HG03064 (cell line): ENCODE data around the gene SPG7.

Source experiments
- ATAC-seq: cut with Tn5 transposase; IDR thresholded peaks from one replicate; pipeline ENCODE4 v1.9.1; 2021; ENCODE audit warnings: low read depth; ENCODE audit not compliant: unreplicated experiment

The SPG7 gene

GRCh38 chr16:89510526-89510925 lies 2.3 kb downstream of the SPG7 start:
- ATAC-seq: no peak

GRCh38 chr16:89511374-89511773 lies 3.2 kb downstream of the SPG7 start:
- no peak for ATAC-seq

- ATAC-seq: no peak
Observed at GRCh38 chr16:89512453-89512852, 4.2 kb downstream of the SPG7 start.

GRCh38 chr16:89517128-89517527 lies 8.9 kb downstream of the SPG7 start:
- no peak for ATAC-seq

GRCh38 chr16:89519881-89520280 lies 11.7 kb downstream of the SPG7 start:
- ATAC-seq: no peak

DNA sequence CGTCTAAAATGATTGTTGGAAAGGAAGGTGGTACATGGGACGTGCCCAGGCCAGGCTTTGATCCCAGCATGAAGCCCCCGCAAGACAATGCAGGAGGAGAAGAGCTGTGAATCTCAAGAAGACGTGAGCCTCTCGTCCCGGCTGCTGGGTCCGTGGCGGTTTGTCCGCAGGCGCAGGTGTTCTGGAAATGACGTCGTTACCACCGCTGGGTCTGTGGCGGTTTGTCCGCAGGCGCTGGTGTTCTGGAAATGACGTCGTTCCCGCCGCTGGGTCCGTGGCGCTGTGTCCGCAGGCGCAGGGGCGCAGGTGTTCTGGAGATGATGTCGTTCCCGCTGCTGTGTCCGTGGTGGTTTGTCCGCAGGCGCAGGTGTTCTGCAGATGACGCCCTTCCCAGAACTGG lies 14.1 kb downstream of the SPG7 start:
- no peak for ATAC-seq

GRCh38 chr16:89523680-89524344 lies 15.6 kb downstream of the SPG7 start:
- no peak for ATAC-seq

DNA sequence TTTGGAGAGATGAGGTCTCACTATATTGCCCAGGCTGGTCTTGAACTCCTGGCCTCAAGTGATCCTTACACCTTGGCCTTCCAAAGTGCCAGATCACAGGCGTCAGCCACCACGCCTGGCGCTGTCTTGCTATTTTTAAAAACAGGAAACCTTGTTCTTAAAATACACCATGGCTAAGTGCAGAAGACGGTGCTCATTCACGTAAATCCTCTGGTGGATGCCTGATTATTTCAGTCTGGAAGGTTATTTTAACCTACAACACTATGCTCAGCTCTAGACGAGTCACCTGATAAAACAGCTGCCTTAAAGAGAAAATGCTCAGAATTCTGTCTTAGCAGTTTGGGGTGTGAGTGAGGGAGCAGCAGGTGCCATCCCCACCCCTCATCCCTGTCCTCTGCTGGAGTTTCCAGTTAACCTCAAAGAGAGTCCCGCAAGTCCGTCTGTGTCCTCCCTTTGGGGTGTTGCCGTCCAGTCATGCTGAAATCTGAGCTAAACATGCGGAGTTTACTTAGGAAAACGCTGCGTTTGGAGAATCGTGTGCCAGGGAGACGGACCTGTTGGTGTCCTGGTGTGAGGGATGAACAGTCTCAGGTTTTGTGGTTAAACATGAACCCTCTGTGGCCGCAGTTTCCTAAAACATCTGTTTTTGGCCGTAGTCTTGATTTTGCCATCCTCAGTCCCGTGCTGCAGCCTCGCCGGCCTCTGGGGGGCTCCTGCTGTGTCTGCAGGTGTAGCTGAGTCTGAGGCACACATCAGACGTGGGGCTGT lies 17.1 kb downstream of the SPG7 start:
- no peak for ATAC-seq

DNA sequence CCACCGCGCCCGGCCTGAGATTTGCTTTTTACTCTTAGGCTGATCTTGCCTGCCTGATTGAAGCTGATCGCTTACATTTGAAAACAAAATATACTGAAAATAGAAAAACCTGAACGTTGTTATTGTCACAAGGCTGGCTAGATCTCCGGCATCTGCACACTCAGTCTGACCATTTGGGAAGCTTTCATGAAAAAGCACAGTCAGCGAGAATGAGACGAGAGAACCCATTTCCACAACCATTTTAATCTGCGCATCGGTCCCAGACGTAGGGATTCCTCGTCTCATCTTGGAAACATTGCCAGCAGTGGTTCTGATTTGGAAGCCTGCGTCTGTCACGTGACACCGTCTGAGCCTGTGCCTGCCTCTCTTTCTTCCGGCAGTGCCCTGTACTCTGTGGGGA lies 20.9 kb downstream of the SPG7 start:
- ATAC-seq: no peak

GRCh38 chr16:89530401-89531381 lies 22.5 kb downstream of the SPG7 start:
- ATAC-seq: no peak

GRCh38 chr16:89531821-89532526 lies 23.8 kb downstream of the SPG7 start:
- no peak for ATAC-seq

DNA sequence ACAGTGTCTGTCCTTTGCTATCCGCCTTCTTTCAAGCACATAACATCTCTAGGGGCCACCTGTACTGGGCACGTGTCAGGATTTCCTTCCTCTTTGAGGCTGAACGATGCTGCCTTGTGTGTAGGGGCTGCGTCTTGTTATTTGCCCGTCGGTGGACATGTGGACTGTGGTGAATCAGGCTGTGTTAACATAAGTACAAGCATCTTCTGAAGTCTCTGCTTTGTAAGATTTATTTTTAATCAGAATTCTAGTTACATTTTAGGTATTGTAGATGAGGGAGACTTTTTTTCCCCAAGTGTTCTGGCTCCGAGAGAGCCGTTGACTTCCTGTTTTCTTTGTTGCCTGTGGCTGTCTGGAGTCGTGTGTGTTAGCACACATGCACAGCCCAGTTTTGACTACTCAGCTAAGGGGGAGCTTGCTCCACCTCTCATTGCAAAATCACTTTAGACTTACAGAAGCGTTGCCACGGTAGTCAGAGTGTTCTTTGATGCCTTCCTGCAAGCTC lies 26.1 kb downstream of the SPG7 start:
- ATAC-seq: no peak

GRCh38 chr16:89536371-89536770 lies 28.2 kb downstream of the SPG7 start:
- ATAC-seq: no peak

- no peak for ATAC-seq
Observed at GRCh38 chr16:89536886-89537548, 28.8 kb downstream of the SPG7 start.

- no peak for ATAC-seq
Observed at GRCh38 chr16:89537549-89537925, 29.3 kb downstream of the SPG7 start.

GRCh38 chr16:89538286-89538685 lies 30.1 kb downstream of the SPG7 start:
- no peak for ATAC-seq

GRCh38 chr16:89540557-89540956 lies 32.4 kb downstream of the SPG7 start:
- ATAC-seq: no peak

DNA sequence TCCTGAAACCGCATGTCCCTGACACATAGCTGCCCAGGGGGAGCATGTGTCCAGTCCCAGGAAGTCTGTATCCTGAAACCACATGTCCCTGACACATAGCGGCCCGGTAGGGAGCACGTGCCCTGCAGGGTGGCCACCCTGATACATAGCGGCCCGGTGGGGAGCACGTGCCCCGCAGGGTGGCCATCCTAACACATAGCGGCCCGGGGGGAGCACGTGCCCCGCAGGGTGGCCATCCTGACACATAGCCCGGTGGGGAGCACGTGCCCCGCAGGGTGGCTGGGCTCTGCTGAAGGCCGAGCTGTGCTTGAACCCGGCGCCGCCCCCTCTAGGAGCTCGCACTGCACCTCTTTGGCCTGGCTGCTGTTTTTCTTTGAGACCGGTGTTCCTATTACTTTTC lies 33.6 kb downstream of the SPG7 start:
- no peak for ATAC-seq

GRCh38 chr16:89544113-89544512 lies 35.9 kb downstream of the SPG7 start:
- ATAC-seq: no peak

DNA sequence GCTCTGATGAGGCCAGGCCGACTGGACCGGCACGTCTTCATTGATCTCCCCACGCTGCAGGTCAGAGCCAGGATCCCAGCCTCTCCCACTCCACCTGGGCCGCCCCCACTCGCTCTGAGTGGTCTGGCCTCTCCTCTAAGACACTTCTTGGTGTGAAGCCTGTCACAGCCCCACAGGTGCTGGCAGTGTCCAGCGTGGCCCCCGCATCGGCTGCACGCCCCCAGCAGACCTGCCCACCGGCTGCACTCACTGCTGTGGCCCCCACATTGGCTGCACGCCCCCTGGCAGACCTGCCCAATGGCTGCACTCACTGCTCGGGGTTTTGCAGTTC lies 36.5 kb downstream of the SPG7 start:
- no peak for ATAC-seq
